Measurements from ENCODE around the gene ATP1B1. TPM values are rescaled to one million over a fixed set of nuclear protein-coding genes. Genes with fewer than 3 reads are reported as not detected.

Gene ATP1B1
- polyA plus RNA-seq, 1 donor (not counting 4 experiments of a cell fraction or from before 2014, with no cell fraction given), result 30.0 TPM

DNA sequence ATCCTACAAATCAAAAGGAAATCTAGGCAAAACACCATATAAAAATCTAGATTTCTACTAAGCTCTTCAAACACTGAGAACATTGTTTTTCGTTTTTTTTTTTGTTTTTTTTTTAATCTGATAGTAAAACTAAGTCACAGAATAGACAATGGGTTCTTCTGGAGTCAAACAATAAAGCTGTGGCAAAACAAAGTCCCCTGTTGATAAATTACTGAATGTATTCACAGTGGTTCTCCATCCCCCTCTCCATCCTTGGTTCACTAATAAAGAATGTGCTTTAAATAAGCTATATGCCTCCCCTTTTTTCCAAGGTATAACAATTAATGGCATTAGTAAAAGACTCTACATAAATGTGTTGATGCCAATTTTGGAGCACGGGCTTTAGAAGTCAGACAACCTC is 16.7 kb upstream of the ATP1B1 start:
- Histone ChIP-seq H3K36me3 (ENCODE audit: control insufficient read depth in 2 of 2, extremely low read depth in 1 of 2, insufficient read depth in 2 of 2, low read length in 2 of 2) (no peaks in the 10 kb centered on the region), H3K27me3 (ENCODE audit: control insufficient read depth, extremely low read depth, insufficient read depth, low read length) (no peaks in the 10 kb centered on the region), H3K9ac (ENCODE audit: control insufficient read depth, extremely low read depth, insufficient read depth, low read length) (no peak overlapping the region), H3K27ac (ENCODE audit: control insufficient read depth, insufficient read depth, low read length) (no peak overlapping the region), H3K9me3 (ENCODE audit: control insufficient read depth, low read depth, low read length) (no peaks in the 10 kb centered on the region), H2AFZ (ENCODE audit: control insufficient read depth, low read length) (no peak overlapping the region), H3K4me1 (ENCODE audit: control insufficient read depth, extremely low read depth, insufficient read depth, low read length) (peaks cover 3% of the 10 kb centered on the region), H4K20me1 (ENCODE audit: control insufficient read depth, extremely low read depth, insufficient read depth, low read length) (no peaks in the 10 kb centered on the region), H3K4me2 (ENCODE audit: control insufficient read depth, extremely low read depth, insufficient read depth, low read depth, low read length) (no peak overlapping the region), H3K79me2 (ENCODE audit: control insufficient read depth, insufficient read depth, low read length) (no peaks in the 10 kb centered on the region), H3K9me1 (ENCODE audit: control insufficient read depth, extremely low read depth, insufficient read depth, low read length) (no peaks in the 10 kb centered on the region), H3K4me3 (ENCODE audit: control insufficient read depth in 2 of 3, extremely low read depth in 1 of 3, insufficient read depth in 2 of 3, low read depth in 1 of 3, low read length in 3 of 3) (no peak overlapping the region)
- DNase-seq (ENCODE audit: low read depth, low spot score) (no peak), FAIRE-seq (no peak)
- TF ChIP-seq CTCF (optimal IDR thresholded peaks at IDR 0.05 in 1 of 3, IDR thresholded peaks at IDR 0.05 in 1 of 3, conservative IDR thresholded peaks at IDR 0.05 in 1 of 3; ENCODE audit: extremely low read depth in 1 of 3, insufficient read depth in 2 of 3, low read length in 3 of 3), result no peak
- no peak for TF ChIP-seq EZH2 (IDR thresholded peaks at IDR 0.05; ENCODE audit: low read length)
- dilution Hi-C loops (cut with MboI; ENCODE audit: extremely low pct_ligation_motif_present, low sequenced_read_pairs), result no loop called here

GRCh38 chr1:169090308-169090899 is 16.1 kb upstream of the ATP1B1 start:
- Histone ChIP-seq H3K36me3 (ENCODE audit: control insufficient read depth in 2 of 2, extremely low read depth in 1 of 2, insufficient read depth in 2 of 2, low read length in 2 of 2) (no peaks in the 10 kb centered on the region), H3K9ac (ENCODE audit: control insufficient read depth, extremely low read depth, insufficient read depth, low read length) (no peak overlapping the region), H3K27ac (ENCODE audit: control insufficient read depth, insufficient read depth, low read length) (no peak overlapping the region), H3K9me1 (ENCODE audit: control insufficient read depth, extremely low read depth, insufficient read depth, low read length) (no peaks in the 10 kb centered on the region), H3K27me3 (ENCODE audit: control insufficient read depth, extremely low read depth, insufficient read depth, low read length) (no peaks in the 10 kb centered on the region), H3K4me3 (ENCODE audit: control insufficient read depth in 2 of 3, extremely low read depth in 1 of 3, insufficient read depth in 2 of 3, low read depth in 1 of 3, low read length in 3 of 3) (no peak overlapping the region), H3K4me1 (ENCODE audit: control insufficient read depth, extremely low read depth, insufficient read depth, low read length) (peaks cover 9% of the 10 kb centered on the region), H4K20me1 (ENCODE audit: control insufficient read depth, extremely low read depth, insufficient read depth, low read length) (no peaks in the 10 kb centered on the region), H2AFZ (ENCODE audit: control insufficient read depth, low read length) (no peak overlapping the region), H3K4me2 (ENCODE audit: control insufficient read depth, extremely low read depth, insufficient read depth, low read depth, low read length) (no peak overlapping the region), H3K79me2 (ENCODE audit: control insufficient read depth, insufficient read depth, low read length) (no peaks in the 10 kb centered on the region), H3K9me3 (ENCODE audit: control insufficient read depth, low read depth, low read length) (no peaks in the 10 kb centered on the region)
- dilution Hi-C loops (cut with MboI; ENCODE audit: extremely low pct_ligation_motif_present, low sequenced_read_pairs), result no loop called here
- no peak for DNase-seq (ENCODE audit: low read depth, low spot score)
- FAIRE-seq, result no peak
- TF ChIP-seq CTCF (optimal IDR thresholded peaks at IDR 0.05 in 1 of 3, IDR thresholded peaks at IDR 0.05 in 1 of 3, conservative IDR thresholded peaks at IDR 0.05 in 1 of 3; ENCODE audit: extremely low read depth in 1 of 3, insufficient read depth in 2 of 3, low read length in 3 of 3) (no peak), EZH2 (IDR thresholded peaks at IDR 0.05; ENCODE audit: low read length) (no peak)
